Stromal cell of bone marrow (primary cell): Measurements from ENCODE around the gene SOS1.
A peak's percentile ranks its signal among the peaks of the same experiment; 100 is the strongest.

Experiments used
- DNase-seq: peaks from one replicate; pipeline ENCODE4 v3.0.0-alpha.2; 2012; ENCODE audit warnings: low read depth

The SOS1 gene

DNA sequence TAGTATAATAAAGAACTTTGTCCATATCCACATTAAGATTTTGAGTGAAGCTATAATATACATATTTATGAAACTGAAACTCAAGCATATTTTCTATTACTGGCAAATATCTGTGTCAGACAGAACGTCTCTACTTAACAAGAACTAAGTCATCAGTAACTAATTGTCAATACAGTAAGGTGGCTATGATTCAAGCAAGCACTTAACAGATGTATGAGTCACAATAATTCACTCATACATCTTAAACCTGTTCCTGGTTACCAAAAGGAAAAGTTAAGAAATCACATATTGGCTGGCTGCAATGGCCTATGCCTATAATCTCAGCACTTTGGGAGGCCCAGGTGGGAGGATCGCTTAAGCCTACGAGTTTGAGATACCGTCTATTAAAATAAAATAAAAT is 96.0 kb downstream of the SOS1 start:
- DNase-seq = peak; percentile 3

DNA sequence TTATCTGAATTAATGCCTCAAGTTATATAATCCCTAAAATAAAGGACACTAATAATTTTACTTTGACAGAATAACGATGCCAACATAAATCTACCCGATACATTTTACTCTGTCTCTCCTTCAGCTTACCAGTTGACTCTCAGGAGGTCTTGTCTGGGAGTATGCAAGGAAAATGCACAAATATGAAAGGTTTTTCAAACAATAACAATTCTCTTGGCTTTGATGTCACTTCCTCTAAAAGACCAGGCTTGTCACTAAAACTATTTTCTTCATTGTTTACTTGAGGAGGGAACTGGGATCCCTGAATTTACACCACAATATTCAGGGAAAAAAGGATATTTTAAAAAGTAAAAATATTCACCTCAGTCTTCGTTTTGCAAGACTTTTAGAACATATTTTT is 97.2 kb downstream of the SOS1 start:
- no peak for DNase-seq

DNA sequence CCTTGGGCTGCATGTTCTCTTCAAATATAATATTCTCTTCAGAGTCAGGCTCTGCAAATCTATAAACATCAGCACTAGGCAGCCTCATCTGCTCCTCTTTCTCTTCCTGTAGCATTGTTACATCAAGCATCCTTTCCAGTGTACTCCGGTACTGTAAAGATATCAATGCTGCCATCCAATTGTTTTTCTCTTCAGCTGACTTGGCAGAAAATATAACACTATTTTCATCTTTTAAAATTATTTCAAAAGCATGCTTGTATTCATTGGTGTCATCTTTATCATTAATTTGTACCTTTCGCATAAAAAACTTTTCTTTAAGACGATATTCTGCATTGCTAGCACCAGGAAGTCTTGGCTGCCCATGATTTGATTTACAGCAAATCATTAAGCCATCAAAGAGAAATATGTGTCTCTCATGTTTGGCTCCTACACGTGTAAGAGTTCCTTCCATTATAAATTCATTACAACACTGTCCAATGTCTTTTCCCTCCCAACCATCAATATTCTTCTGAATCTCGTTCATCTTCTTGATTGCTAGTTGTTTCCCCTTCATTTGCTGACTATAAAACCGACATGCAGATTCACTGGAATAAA is 98.1 kb downstream of the SOS1 start:
- no peak for DNase-seq

DNA sequence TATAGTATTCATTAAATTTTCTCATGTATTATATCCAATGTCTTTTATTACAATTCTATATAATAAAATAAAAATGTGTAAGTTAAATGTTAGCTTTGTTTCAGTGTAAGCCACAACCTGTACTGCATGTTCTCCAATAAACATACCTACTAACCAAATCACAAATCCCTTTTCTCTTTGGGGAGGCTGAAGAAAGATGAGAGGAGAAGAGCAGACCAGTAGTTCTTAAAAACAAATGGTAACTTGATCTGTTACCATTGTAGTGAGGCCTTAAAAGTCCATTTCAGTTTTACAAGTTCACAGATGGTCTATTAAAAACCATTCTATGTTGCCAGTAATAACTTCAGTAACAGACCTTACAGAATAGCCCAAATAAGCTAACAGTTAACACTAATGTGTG is 100.5 kb downstream of the SOS1 start:
- DNase-seq = no peak

DNA sequence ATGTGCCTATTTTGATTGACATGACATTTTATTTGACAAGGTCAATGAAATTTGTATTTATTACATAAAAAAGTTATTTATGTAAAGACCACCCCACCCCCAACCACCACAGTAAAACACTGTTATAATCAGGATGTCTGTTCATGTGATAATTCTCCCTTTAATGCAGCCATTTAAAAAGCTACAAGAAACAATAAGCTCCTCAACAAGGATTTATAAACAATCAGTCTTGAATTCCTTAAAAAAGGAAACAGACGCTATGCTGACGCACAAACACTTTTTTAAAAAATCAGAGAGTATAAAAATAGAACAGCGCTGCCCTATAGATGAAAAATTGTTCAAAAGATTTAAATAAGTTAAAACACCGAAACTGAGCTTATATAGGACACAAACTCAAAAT is 102.2 kb downstream of the SOS1 start:
- no peak for DNase-seq

DNA sequence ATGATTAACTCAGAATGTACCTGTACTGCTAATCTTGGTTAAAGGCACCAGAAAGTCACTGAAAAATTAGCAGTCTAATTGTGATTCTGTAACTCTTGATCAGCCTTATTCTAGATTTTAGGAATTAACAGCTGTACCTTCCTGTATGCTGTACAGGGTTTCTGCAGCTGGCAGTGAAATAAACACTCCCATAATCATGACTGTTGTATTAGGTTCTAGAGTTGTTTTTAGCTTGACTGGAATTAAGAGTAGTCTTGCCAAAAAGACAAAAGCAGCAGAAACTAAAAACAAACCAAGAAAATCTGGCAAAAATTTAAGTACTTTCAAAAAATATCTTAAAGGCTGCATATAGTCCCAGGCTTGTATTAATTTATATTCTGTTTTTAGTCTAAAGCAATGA is 103.5 kb downstream of the SOS1 start:
- no peak for DNase-seq

DNA sequence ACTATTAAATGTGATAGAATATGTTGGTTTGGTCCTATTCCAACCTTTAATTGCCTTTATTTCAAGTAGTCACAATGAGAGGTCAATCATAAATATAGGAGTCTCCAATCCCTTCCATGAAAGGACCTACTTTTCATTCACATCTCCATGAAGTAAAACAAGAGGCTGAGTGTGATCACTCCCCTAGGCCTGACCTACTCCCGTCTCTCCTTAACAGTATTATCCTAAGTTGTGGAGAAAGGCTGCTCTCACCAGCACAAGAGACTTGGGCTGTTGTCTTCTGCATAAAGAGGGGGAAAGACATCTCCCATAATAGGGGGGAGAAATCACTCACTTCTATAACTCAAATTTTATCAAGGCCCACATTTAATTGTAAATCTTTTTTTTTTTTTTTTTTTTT is 105.4 kb downstream of the SOS1 start:
- DNase-seq = no peak

DNA sequence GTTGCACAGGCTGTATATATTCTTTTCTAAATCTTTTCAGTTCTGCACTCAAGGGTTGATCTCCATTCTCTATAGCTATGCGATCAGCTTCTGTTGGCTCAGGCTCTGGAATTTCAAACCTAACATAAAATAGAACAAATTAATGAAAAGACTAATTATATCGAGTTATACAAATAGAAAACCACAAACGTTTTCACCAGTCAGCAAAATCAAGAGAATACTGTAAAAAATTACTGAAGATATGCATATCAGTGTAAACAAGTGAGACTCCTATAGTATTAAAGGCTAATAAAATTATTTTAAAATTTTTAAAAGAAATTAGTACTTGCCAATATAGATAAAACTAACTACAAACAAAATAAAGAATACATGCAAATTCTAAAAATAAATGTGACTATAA is 107.0 kb downstream of the SOS1 start:
- no peak for DNase-seq

DNA sequence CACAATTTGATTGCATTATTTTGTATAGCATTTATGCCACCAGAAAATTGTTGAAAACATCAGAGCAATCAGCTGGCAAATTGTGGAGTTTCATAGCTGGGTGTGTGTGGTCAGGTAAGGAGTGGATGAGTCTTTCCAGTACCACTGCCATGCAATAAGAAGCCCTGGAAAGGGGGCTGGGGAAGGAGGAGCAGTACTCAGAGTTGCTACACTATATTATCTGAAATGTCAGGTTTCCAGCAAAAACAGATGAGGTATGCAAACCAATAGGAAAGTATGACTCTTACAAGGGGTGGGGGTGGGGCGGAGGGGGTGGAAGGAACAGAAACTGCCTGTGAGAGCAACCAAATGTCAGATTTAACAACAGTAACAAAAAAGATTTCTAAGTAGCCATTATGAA is 112.2 kb downstream of the SOS1 start:
- peak; percentile 4 for DNase-seq

DNA sequence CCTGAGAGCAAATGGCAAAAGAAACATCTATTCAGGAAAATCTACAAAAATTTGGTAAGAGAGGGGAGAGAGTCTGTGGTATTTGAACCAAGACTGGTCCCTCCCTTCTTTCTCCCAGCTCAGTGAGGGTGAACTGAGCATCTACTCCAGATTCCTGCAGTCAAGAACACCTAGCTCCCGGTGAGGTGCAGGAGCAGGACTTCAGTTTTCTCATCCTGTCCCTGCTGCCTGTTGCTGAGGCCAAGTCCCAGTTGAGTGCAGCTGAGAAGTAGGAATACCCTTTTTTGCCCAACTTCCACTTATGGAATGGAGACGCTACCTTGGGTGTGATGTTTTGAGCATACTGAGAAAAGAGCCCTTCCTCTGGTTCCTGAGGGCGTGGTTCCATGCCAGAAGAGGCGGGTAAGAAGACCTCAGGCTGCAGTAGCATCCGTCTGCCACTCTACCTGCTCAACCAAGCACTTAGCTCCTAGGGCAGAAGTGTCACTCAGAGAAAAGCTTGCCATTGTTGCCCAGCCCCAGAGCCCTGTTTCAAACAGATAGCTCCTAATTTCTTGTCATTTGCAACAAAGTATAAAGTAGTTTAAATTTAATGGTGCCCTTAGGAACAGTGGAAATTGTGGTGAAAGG is 112.9 kb downstream of the SOS1 start:
- DNase-seq = no peak

DNA sequence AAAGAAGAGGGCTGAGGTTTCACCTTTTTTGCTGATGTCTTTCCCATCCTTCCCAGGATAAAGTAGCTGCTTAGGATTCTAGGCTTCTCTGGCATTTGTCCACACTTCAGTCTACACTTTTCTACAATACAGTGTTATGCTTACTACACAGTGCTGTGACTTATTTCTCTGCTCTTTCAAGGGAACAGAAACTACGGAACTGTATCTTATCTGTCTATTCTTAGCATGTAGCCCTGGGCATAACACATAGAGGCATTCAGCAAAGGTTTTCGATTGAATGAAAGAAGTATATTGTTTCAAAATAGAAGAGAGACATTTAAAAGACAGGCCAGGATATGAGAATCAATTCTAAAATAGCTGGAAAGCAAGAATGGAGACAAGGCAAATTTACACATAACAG is 120.3 kb downstream of the SOS1 start:
- DNase-seq = no peak

DNA sequence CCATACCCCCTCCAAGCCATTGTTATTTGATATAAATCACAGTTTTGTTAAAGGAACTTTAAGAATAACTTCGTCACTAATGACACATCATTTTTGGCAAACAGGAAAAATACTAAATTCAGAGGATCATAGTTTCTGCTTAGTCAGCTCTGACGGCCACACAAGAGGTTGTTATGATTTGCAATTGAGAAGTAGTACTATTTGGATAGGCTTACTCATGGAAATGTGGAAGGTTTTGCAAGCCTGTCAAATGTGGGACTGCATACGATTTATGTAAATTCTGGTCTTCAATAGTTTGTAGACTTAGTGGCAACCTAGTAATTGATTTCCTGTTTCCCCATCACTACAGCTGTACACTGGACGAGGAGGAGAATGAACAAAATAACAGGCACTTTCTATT is 123.1 kb downstream of the SOS1 start:
- DNase-seq = peak; percentile 98

DNA sequence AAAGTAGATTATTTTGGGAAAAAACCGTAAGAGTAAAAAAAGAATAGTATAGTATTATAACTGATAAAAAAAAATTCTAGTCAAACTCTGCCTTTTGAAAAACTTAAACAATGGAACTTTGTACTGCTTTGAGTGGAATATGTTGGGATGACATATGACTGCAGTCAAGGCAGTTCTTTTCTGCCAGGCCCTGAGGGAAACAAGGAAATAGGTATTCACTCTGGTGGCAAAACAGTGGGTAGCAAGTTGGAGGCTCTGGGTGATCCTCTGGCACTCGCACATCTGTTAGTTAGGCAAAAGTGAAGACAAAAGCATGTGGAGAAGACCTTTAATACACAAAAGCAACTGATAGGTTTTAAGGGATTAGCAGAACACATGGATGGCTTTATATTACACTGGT is 129.0 kb downstream of the SOS1 start:
- no peak for DNase-seq

DNA sequence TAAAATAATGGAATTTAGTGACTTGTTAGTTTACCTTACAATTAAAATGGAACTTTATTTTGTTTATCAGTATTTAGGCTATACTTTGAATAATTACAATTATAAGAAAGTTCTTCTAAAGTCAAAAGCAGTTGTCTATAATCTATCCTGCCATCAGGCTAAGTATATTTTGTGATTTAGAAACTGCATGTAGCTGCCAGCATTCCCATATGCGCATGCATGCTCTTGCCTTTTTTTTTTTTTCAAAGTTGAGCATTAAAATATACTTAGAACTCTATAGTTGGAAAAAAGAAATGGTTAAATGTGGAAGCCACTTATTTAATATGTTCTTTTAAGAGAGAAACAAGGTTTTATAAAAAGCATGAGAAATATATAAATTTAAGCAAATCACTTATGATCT is 132.1 kb downstream of the SOS1 start:
- DNase-seq = no peak

DNA sequence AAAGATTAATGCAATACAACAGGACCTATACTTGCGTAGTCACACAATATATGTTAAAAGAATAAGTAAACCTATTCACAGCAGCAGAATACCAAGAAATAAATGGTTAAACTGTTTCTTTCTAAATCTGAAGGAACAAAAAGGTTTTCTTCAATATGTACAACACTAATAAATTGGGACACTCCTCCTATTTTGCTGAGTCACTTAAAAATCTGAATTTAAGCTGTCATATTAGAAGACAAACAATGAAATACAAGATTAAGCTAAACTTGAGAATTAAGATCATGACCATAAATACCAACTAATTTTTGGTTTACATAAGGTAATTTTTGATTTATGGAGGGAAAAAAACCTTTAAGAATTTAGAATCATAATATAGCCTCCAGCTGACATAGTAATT is 138.4 kb downstream of the SOS1 start:
- DNase-seq = no peak

DNA sequence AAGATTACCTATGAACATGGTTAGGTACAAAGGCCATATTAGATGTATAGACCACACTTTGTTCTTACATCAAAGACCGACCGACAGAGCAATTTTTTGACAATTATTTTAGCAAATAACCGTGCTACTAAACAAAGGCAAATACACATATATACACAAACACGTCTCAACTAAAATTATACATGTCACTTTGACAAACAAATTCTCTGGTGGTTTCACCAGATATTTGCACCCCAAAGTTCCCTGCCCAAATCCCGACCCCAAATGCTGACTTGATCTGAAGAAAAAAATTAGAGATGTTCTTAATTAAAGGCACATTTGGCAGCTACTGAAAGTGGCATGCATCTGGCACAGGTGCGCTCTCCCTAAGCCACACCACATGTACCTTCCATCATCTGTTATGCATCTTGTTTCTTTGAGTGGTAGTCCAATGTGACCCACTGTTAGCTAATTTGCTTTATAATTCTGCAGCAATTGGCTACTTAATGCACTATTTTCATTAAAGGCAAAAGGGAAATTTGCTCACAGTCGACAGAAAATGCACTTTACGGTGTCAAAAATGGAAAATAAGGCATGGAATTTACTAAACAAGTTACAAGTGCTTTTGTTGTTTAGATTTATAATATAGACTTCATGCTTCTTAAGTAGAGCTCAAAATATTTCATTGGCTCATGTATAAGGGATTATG is 139.0 kb downstream of the SOS1 start:
- DNase-seq = no peak

DNA sequence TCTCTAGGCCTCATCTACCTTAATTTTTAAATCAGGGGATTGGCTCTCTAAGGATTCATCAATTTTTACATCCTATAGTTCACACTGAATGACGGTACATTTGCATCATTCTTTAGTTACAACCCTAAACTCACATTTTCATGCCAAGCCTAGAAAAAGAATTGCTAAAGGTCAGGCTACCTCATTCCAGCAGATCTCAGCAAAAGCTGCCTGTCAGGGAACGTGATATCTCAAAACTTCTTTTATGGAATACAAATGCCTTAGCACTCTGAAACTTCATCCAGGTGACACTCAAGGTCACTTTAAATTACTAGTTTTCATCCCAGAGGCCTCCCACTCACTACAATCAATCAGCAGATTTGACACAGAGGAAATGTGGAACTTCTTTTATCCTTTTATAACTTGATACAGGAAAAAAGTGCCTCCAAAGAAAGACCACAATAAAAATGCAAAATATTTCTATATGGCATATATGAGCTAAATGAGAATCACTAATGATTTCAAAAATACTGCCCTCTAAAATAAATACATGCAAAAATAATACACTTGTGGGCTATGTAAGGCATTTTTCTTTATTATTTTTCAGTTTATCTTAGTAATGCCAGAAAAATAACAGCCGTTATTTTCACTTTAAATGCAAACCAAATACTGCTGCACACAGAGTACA is 139.7 kb downstream of the SOS1 start:
- DNase-seq = no peak

DNA sequence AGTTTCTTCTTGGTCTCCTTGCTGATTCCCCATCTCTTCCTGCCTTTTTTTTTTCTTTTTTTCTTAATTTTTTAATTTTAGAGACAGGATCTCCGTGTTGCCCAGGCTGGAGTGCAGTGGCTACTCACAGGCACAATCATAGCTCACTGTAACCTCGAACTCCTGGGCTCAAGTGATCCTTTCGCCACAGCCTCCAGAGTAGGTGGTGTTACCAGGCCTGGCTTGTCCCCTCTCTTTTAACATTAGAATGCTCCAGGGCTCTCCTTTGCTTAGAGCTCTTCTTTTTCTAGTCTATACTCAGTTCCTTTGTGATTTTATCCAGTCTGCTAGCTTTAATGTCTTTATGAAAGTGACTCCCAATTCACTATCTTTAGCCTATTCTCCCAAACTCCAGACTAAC is 141.9 kb downstream of the SOS1 start:
- no peak for DNase-seq

DNA sequence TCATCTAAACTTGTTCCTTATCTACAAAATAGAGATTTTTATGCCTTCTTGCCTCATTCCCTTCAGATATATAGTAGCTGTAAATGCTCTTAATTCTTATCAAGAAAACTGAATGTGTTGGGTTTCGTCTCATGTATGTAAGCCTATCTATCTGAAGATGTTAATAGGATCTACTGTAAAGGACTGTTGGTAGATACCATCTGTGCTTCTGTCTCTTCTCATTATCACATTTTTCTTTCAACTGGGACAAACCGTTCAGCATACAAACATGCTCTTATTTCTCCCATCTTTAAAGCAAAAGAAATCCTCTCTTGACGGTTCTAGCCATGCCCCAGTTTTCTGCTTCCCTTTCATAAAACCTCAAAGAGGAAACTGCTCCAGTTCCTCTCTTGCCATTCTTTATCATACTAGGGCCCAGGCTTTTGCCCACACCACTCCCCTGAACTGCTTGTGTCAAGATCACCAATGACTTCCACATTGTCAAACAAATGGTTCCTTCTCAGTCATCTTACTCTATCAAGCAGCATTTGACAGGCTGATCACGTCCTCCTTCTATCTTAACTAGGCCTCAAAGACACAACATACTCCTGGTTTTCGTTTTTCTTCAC is 142.5 kb downstream of the SOS1 start:
- no peak for DNase-seq

DNA sequence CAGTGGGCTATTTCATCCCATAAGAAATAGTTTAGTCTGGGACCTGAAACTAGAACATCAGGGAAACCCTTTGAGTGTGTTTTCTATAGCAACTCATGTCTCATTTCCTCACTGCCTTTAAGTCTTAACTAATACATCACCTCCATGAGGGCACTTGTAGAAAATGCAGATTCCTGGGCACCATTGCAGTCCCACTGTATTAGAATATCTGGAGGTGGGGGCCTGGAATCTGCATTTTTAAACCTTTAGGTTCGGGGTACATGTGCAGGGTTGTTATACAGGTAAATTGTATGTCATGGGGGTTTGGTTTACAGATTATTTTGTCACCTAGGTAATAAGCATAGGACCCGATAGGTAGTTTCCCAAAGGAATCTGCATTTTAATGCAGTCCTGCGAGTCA is 143.8 kb downstream of the SOS1 start:
- DNase-seq = no peak

DNA sequence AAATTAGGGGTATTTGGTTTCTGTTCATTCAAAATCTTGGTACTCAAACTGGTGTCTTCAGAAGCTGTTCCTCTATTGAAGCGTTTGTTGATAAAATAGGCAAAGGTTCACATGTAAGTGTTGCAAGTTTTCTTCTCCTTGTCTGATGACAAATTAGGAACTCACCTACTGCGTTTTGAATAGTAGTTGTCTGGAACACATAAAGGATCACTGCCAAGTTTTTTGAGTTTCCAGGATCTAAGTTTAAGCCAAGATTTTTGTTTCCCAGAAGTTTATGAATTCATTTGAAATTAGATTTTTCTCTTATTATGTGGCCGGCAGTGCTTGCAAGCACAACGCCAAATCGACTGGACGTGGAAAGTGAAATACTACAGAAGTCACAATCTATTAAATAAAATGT is 145.8 kb downstream of the SOS1 start:
- no peak for DNase-seq

DNA sequence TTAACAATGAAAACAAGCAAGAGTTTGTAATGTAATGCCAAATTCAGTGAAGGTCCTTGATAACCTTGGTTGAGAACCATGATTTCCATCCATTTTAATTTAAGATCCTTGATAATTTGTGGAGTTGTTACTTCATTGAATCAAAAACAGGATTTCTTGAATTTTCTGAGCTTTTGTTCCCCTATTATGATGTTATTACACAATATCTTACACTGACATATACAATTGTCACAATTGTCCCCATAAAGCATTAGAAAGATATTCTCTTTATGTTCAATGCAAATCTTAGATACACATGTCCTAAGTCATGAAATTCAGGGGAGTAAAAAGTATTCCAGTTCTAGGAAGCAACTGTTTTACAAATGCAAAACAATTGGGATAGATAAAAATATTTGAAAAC is 147.6 kb downstream of the SOS1 start:
- DNase-seq = no peak

DNA sequence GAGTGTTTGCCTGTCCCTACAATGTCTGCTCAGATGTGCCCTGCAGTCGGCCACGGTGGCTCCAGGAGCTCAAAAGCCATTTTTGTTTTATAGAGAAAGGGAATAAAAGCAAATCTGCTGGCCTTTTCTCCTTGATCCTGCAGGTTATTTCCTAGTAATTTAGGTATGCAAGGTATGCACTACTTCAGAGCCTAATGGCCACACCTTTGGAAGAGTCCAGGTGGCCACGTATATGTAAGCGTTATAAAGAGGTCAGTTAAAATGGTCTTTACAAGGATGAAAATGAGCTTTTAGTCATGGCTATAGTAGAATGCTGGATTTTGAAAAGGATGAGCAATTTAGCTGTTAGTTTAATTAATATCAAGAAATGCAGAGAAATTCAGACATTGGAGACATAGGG is 149.5 kb downstream of the SOS1 start:
- DNase-seq = no peak
